ENCODE measurements around the gene CACYBP. TPM values are rescaled to one million over a fixed set of nuclear protein-coding genes. Genes with fewer than 3 reads are reported as not detected.

CACYBP gene
- total and polyA plus RNA-seq, 8 donors = 16.5 to 317 (median 64.1) TPM

DNA sequence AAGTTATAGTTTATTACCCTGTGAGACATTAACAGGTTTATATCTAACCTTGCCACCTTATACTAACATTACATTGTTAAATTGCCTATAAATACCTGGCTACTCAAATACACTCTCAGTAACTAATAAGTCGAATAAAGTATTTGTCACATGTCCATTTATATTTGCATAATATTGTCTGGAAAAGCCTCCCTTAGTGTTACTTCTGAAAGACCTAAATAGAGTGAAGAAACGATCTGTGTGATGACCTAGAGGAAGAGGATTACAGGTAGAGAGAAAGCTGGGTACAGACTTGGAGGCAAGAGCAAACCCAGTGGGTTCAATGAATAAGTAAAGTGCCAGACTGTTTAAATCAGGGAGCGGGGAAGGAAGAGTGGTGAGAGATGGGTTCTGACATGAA, 2.7 kb upstream of the CACYBP start:
- intact Hi-C loops (cut with DNase I; ENCODE audit: low total_unique reads) = no loop called here
- H3K27ac ChIP-seq = no peak overlapping the region
- H3K36me3 ChIP-seq = peaks cover 0 to 9% (median 0%) of the 10 kb centered on the region in 4 donors
- 63 to 81% (median 74%) methylated on average over 3 of the region's 3 CpGs for WGBS, 5 donors
- H3K9me3 ChIP-seq = no peaks in the 10 kb centered on the region
- H3K4me3 ChIP-seq = no peak overlapping the region
- no peaks in the 10 kb centered on the region for H3K27me3 ChIP-seq
- no peak for TF ChIP-seq POLR2A (IDR thresholded peaks at IDR 0.05)
- TF ChIP-seq, protein P1, sequence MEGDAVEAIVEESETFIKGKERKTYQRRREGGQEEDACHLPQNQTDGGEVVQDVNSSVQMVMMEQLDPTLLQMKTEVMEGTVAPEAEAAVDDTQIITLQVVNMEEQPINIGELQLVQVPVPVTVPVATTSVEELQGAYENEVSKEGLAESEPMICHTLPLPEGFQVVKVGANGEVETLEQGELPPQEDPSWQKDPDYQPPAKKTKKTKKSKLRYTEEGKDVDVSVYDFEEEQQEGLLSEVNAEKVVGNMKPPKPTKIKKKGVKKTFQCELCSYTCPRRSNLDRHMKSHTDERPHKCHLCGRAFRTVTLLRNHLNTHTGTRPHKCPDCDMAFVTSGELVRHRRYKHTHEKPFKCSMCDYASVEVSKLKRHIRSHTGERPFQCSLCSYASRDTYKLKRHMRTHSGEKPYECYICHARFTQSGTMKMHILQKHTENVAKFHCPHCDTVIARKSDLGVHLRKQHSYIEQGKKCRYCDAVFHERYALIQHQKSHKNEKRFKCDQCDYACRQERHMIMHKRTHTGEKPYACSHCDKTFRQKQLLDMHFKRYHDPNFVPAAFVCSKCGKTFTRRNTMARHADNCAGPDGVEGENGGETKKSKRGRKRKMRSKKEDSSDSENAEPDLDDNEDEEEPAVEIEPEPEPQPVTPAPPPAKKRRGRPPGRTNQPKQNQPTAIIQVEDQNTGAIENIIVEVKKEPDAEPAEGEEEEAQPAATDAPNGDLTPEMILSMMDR (IDR thresholded peaks at IDR 0.05) = no peak
- no peak for TF ChIP-seq EP300 (IDR thresholded peaks at IDR 0.05)
- no peak for TF ChIP-seq POLR2AphosphoS5 (IDR thresholded peaks at IDR 0.05)
- peaks cover 3 to 36% (median 29%) of the 10 kb centered on the region in 4 donors for H3K4me1 ChIP-seq
- no peak for DNase-seq

DNA sequence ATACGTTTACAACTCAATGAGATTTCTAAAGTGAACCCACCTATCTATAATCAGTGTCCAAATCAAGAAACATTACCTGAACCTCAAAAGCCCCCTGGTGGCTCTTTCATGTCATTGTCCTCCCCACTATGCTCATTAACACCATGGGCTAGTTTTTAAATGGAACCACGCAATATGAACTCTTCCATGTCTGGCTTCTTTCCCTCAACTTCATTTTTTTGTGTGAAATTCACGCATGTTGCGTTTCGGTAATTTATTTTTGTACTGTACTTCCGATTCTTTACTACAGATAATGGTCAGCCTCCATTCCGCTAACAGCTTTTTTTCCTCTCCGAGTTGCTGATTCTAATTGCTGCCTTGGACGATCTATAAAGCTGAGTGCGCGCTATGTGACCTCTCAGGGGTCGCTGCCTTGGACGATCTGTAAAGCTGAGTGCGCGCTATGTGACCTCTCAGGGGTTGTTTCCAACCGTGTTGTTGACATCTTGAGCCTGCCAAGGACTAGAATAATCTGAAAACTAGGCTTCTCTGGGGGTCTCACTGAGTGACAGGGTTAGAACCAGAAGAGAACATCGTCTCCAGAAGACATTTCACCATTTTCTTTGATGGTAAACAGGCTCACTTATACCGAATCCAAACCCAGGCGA, 1.1 kb upstream of the CACYBP start:
- intact Hi-C loops (cut with DNase I; ENCODE audit: low total_unique reads) = no loop called here
- WGBS, 5 donors = 7 to 15% (median 11%) methylated on average over 19 of the region's 19 CpGs
- TF ChIP-seq POLR2AphosphoS5 (IDR thresholded peaks at IDR 0.05) = peak in 1 of 3 donors; percentile 39
- TF ChIP-seq, protein P1 (IDR thresholded peaks at IDR 0.05) = peak in 5 of 7 experiments; percentile 68 to 89 (median 82)
- TF ChIP-seq EP300 (IDR thresholded peaks at IDR 0.05) = no peak
- no peak for TF ChIP-seq POLR2A (IDR thresholded peaks at IDR 0.05)
- H3K36me3 ChIP-seq = peaks cover 0 to 4% (median 0%) of the 10 kb centered on the region in 4 donors
- peak overlapping the region; percentile 94 to 98 (median 98) for H3K27ac ChIP-seq
- H3K4me1 ChIP-seq = peaks cover 3 to 52% (median 40%) of the 10 kb centered on the region in 4 donors
- no peaks in the 10 kb centered on the region for H3K27me3 ChIP-seq
- no peaks in the 10 kb centered on the region for H3K9me3 ChIP-seq
- peak; percentile 40 to 86 for DNase-seq
- peak overlapping the region; percentile 87 to 98 (median 96) for H3K4me3 ChIP-seq

DNA sequence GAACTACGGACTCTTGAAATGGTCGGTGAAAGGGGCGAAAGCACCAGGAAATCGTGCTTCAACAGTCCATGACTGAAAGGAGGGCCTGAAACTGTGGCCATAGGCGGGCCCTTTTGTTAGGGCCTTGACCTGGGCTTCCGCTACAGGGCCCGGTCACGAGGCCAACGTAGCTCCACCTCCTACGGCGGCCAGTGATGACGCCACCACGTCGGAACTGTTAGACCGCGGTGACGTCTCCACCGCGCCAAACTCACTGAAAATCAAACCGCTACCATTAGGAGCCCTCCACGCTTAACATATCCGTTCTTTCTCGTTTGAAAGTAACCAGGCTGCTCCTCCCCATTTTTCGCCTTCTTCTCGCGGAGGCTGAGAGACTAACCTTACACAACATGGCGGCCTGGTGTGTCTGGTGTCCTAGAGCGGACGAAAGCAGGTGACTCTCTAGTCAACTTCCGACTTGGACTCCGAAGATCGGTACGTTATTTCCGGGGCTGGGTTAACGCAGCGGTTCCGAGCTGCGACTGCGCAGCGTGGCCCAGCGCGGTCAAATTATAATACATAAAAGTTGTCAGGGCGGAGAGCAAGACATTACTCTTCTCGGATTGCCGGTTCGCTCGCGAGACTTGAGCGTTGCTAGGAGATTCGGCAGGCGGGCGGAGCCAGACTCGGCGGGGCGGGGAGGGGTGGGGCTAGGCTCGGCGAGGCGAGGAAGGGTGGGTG, 371 bp upstream of the CACYBP start:
- peak overlapping the region; percentile 87 to 98 (median 96) for H3K4me3 ChIP-seq
- WGBS, 5 donors = 0 to 1% (median 0%) methylated on average over 40 to 58 of the region's 58 CpGs
- H3K27ac ChIP-seq = peak overlapping the region; percentile 94 to 98 (median 98)

DNA sequence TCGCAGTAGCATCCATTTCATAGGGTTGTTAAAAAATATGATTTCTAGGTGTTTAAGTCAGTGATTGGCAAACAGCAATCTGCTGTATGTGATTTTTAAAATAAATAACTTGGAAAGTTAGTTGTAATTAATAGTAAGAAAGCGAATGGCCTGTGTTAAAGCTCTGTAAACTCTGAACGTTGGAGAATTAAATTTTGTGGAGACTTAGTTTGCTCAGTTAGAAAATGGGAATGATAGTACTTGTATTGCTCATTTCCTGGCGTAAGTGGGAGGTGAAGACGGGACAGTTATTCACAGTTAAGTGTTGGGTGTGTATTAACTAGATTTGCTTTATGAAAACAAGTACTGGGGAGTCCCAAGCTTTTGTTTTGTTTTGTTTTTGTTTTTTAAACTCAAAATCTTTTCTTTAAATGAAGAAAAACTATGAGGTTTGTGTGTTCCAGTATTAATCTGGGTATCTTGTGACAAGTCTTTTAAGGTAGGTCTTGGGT, 995 bp downstream of the CACYBP start:
- TF ChIP-seq, protein P1 (IDR thresholded peaks at IDR 0.05) = no peak
- no peak for TF ChIP-seq POLR2AphosphoS5 (IDR thresholded peaks at IDR 0.05)
- TF ChIP-seq EP300 (IDR thresholded peaks at IDR 0.05) = no peak
- TF ChIP-seq POLR2A (IDR thresholded peaks at IDR 0.05) = no peak
- 2 to 4% (median 4%) methylated on average over 5 of the region's 5 CpGs for WGBS, 5 donors
- Histone ChIP-seq H3K27ac (peak overlapping the region in 4 of 5 donors; percentile 94 to 98 (median 98)), H3K9me3 (no peaks in the 10 kb centered on the region), H3K4me1 (peaks cover 3 to 57% (median 41%) of the 10 kb centered on the region in 4 donors), H3K4me3 (peak overlapping the region; percentile 87 to 98 (median 96)), H3K27me3 (no peaks in the 10 kb centered on the region), H3K36me3 (peaks cover 0 to 12% (median 11%) of the 10 kb centered on the region in 4 donors)
- intact Hi-C loops (cut with DNase I; ENCODE audit: low total_unique reads) = no loop called here
- DNase-seq = no peak

More for the DNA sequence above, 371 bp upstream of the CACYBP start:
- Histone ChIP-seq H3K4me1 (peaks cover 3 to 57% (median 41%) of the 10 kb centered on the region in 4 donors), H3K36me3 (no peaks in the 10 kb centered on the region), H3K9me3 (no peaks in the 10 kb centered on the region), H3K27me3 (no peaks in the 10 kb centered on the region)
- DNase-seq = peak; percentile 97 to 99
- intact Hi-C loops (cut with DNase I; ENCODE audit: low total_unique reads) = no loop called here
- TF ChIP-seq, protein P1 (IDR thresholded peaks at IDR 0.05) = no peak
- TF ChIP-seq POLR2A (IDR thresholded peaks at IDR 0.05) (peak in 2 of 4 donors; percentile 67 to 76), EP300 (IDR thresholded peaks at IDR 0.05) (peak; percentile 19), POLR2AphosphoS5 (IDR thresholded peaks at IDR 0.05) (peak; percentile 63 to 94 (median 93))

Data from stomach (tissue), 9 donors.